GM21528 (cell line): ENCODE data around the gene TENM3.
A peak's percentile ranks its signal among the peaks of the same experiment; 100 is the strongest.

Source experiments
- ATAC-seq: cut with Tn5 transposase; IDR thresholded peaks from one replicate; pipeline ENCODE4 v1.9.1; 2021; ENCODE audit warnings: mild to moderate bottlenecking, moderate library complexity; ENCODE audit not compliant: unreplicated experiment, low FRiP score

TENM3 gene

GRCh38 chr4:182540496-182540895 lies 297.3 kb downstream of the TENM3 start:
- no peak for ATAC-seq

DNA sequence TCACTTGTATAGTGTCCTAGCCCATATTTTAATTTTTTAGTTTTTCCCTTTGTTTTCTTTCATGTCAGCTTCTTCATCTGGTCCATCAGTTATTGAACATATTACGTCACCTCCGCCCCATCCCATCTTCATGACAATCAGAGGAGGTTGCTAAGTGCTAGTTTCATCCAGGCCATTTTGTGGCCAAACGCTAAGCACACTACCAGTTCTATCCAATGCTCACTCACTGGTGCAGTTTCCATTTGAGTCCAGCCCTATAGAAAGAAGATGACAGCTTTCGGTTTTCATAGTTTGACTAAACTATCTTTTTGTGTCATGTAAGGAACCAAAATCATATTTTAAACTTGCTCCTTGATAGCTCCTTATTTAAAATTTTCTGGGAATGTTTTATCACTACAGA lies 304.2 kb downstream of the TENM3 start:
- ATAC-seq: peak; percentile 97

- ATAC-seq: no peak
Measured at GRCh38 chr4:182548156-182548555, 305.0 kb downstream of the TENM3 start.

- ATAC-seq: no peak
Measured at GRCh38 chr4:182549356-182549755, 306.2 kb downstream of the TENM3 start.

DNA sequence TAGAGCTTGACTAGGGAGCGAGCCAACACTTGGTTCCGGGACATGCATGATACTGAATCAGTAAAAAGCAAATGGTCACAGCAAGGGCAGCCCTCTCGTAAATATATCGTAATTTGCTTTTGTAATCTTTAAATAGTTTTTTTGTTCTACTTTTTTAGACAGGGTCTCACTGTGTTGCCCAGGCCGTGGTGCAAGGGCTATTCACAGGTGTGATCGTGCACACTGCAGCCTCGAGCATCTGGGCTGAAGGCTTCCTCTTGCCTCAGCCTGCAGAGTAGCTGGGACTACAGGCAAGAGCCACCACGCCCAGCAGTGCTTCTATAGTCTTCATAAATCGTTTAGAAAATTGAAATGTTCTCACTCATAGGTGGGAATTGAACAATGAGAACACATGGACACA lies 309.7 kb downstream of the TENM3 start:
- no peak for ATAC-seq

DNA sequence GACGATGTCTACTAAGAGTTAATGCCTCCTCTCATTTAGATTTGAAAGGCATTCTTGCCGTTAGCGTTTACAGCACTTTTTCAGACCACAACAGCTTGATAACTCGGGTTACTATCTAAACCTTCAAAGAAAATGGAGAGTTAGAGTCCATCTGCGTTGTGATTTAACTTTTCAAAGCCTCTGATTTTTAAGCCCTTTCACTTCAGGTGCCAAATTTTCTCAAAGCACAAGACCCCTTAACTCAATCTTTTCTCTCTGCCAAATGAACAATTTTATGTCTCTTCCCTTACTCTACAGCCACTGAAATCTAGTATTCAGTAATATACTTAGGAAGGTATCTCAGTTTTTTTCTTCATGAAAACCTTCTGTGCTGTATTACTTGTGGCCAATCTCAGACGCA lies 310.5 kb downstream of the TENM3 start:
- no peak for ATAC-seq

DNA sequence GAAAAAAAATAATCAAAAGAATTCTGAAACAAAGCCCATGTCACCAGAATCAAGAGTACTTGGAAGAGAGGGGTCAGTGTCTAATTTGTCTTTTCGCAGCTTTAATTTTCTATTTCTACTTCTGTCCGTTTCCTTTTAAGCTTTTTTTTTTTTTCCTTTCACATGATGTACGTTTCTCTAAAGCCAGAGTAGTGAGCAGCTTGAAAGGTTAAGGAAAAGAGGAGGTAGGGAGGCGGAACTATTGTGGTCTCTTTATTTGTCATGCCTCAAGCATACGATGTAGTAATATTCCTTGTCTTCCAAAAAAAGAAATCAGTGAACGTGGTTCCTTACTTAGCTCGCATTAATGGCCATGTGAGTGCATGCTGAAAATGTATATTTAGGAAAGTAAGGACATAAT lies 311.5 kb downstream of the TENM3 start:
- no peak for ATAC-seq

GRCh38 chr4:182555997-182556418 lies 312.8 kb downstream of the TENM3 start:
- ATAC-seq: no peak

- no peak for ATAC-seq
Measured at GRCh38 chr4:182556580-182556979, 313.4 kb downstream of the TENM3 start.

DNA sequence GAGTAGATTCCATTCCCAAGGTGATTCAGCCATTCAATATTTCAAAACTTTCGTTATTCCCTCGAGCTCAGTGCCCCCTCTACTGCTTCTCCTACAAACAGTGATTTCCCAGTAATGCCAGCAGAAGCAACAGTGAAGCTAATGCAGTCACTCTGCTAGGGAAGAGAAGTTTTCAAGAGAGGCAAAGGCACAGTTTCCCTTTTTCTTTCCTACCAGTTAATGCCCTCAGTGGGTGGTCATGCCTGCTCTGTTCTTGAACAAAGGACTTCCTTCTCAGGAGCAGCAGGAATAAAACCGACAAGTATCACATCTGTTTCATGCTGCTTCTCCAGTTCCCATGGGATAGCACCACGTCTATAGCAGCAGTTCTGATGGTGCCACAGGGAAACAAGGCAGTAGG lies 317.2 kb downstream of the TENM3 start:
- no peak for ATAC-seq

- ATAC-seq: no peak
Measured at GRCh38 chr4:182562350-182562749, 319.1 kb downstream of the TENM3 start.

- ATAC-seq: no peak
Measured at GRCh38 chr4:182564724-182565369, 321.6 kb downstream of the TENM3 start.

DNA sequence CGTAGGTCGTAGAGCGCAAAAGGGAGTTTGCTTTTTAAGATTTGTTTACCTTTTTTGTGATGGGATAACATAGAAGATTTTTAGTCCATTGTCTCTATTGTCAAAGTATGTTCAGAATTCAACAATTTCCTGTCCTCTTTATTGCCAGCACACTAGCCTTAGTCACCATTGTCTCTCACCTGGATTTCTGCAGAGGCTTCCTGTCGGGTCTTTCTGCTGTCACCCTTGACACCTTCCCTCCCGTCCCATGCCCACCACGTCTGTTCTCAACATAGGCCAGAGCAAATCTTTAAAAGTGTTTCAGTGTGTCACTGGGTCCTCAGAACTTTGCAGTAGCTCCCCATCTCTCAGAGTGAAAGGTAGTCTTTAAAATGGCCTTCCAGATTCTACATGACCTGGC lies 323.9 kb downstream of the TENM3 start:
- no peak for ATAC-seq

DNA sequence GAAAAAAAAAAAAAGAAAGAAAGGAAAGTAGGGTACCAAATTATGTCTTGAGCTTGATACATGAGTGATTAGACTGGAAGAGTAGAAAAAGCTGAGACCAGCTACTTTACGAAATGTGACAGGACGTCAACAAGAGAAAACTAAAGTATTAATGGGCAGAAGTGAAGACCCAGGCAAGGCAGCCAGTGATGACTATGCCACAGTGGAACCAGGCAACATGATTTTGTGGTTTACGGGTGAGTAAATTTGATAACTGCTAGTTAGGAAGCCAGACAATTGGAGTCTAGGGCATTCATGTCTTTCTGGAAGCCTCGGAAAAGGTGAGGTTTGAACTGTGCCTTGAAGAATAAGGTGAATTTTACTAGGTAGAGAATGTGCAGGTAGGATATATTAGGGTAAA lies 326.4 kb downstream of the TENM3 start:
- no peak for ATAC-seq

DNA sequence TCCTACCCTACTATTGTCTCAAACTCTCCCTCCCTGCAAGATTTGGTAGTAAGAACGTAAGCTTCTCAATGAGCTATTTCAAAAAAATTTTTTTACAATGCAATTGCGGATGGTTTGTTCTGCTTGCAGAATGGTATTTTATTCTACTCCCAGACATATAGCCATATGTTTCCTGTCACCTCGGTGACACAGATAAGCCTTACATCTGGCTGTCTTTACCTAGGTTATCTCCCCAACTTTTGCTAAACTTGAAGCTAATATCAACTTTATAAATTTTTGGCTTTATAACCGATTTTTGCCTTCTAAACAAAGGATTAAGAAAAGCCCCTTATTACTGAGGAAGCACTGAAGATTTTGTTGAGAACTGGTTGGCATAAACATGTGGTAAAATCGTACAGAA lies 331.5 kb downstream of the TENM3 start:
- ATAC-seq: no peak

DNA sequence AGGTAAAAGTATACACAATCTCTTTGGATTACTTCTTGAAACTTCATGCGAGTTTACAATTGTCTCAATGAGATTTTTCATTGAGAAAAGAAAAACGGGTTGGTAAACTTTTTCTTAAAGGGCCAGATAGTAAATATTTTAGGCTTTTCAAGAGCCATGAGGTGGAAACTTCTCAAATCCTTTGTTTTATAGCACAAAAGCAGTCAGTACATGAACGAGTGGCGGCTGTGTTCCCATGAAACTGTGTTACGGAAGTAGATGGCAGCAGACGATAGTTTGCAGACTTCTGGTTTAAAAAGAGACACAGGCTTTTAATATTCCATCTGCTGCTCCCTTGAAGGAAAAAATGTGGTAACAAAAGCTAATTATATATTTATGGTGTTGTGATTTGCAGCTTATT lies 332.0 kb downstream of the TENM3 start:
- no peak for ATAC-seq

- no peak for ATAC-seq
Measured at GRCh38 chr4:182576601-182577289, 333.5 kb downstream of the TENM3 start.

DNA sequence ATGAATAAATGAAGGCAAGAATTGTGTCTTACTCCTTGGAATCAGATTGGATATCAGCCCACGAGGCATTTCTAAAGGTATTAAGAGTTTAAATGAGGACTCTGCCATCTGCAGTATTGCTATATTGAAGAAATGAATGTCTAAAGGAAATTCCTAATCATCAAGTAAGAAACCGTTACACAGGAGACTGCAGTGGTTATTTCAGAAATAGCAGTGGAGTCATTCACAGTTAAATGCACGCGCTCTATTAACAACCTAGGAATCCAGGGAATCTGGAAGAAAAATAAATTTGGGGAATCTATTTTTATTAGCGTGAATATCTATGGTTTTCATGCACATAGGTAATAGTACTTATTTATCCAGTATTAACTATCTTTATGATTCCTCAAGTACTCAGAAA lies 334.2 kb downstream of the TENM3 start:
- ATAC-seq: no peak

- ATAC-seq: no peak
Measured at GRCh38 chr4:182578402-182578801, 335.2 kb downstream of the TENM3 start.

GRCh38 chr4:182582245-182582644 lies 339.0 kb downstream of the TENM3 start:
- ATAC-seq: no peak

DNA sequence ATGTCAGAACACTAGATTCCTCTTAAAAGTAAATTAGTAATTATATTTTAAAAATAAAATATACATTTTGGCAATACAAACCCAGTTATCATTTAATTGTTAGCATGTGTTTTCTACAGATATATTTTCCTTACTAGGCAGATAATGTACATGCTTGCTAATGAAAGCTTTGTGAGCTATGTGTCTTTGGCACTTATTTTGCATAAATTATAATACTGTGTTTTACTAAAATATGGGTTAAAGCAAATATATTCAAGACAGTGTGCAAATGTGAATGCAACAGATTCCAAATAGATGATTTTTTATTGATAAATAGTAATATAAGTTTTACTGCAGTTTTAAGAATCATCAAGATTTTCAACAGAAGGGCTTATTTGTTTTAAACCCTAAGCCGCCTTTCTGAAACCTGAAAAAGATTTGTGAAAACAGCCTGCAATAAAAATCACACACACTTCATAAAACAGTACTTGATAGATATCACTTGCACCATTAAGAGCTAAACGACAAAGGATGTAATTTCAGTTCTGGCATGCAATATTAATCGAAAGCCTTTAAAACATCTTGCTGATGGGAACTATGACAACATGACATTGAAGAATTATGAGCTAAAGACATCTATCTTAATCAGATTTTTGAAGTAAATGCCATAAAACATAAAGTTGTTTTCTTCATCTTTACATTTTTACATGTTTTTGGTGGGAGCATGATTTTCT lies 340.7 kb downstream of the TENM3 start:
- no peak for ATAC-seq

DNA sequence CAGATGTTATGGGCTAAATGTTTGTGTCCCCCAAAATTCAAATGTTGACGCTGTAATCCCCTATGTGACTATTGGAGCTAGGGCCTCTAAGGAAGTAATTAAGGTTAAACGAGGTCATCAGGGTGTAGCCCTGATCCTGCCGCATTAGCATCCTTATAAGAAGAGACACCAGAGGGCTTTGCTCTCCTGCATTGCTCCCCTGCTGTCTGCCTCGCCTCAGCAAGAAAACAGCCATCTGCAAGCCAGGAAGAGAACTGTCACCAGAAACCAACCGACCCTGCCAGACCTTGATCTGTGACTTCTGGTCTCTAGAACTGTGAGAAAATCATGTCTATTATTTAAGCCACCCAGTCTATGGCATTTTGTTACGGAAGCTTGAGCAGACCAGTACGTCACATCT lies 342.1 kb downstream of the TENM3 start:
- ATAC-seq: no peak
